LoVo (cell line): ENCODE results near the gene ETV1.

Source experiments
- DNase-seq: peaks from one replicate; pipeline ENCODE4 v3.0.0-alpha.2; 2016; ENCODE audit warnings: low spot score

The ETV1 gene

GRCh38 chr7:13989126-13989948, at the start of gene ETV1:
ETV1 (minus strand) TSS chr7:13989666; CDS start chr7:13989052, 614 bp downstream.
- DNase-seq = peak; percentile 83

GRCh38 chr7:14024406-14024805, 34.9 kb upstream of the ETV1 start:
- DNase-seq = no peak

GRCh38 chr7:14023838-14024237, 34.4 kb upstream of the ETV1 start:
- no peak for DNase-seq

- no peak for DNase-seq
These were observed 33.9 kb upstream of the ETV1 start for GRCh38 chr7:14023342-14023741.

GRCh38 chr7:14021069-14021468, 31.6 kb upstream of the ETV1 start:
- DNase-seq = peak; percentile 7

GRCh38 chr7:14020339-14020900, 31.0 kb upstream of the ETV1 start:
- no peak for DNase-seq

- DNase-seq = no peak
These were observed 29.3 kb upstream of the ETV1 start for GRCh38 chr7:14018751-14019150.

- no peak for DNase-seq
These were observed 27.5 kb upstream of the ETV1 start for GRCh38 chr7:14016950-14017349.

GRCh38 chr7:14013898-14014297, 24.4 kb upstream of the ETV1 start:
- no peak for DNase-seq

GRCh38 chr7:14009453-14010418, 20.3 kb upstream of the ETV1 start:
- peak; percentile 20 for DNase-seq

GRCh38 chr7:14001139-14001538, 11.7 kb upstream of the ETV1 start:
- DNase-seq = no peak

GRCh38 chr7:14000247-14000646, 10.8 kb upstream of the ETV1 start:
- no peak for DNase-seq

- DNase-seq = no peak
These were observed 9.4 kb upstream of the ETV1 start for GRCh38 chr7:13998866-13999265.

GRCh38 chr7:13992596-13992964, 3.1 kb upstream of the ETV1 start:
- no peak for DNase-seq

- no peak for DNase-seq
These were observed 2.5 kb upstream of the ETV1 start for GRCh38 chr7:13991791-13992595.

- peak; percentile 99 for DNase-seq
These were observed 1.7 kb upstream of the ETV1 start for GRCh38 chr7:13990984-13991790.

- DNase-seq = peak; percentile 18
These were observed 985 bp upstream of the ETV1 start for GRCh38 chr7:13990319-13990983.

- DNase-seq = no peak
These were observed 461 bp upstream of the ETV1 start for GRCh38 chr7:13989949-13990305.

- no peak for DNase-seq
These were observed 738 bp downstream of the ETV1 start for GRCh38 chr7:13988731-13989125.

- DNase-seq = no peak
These were observed 1.4 kb downstream of the ETV1 start for GRCh38 chr7:13988065-13988464.
